HL-60 (cell line): ENCODE data around the gene NDUFV1.

Experiments used
- DNase-seq, 2 experiments: peaks; one replicate each; pipeline ENCODE4 v3.0.0-alpha.2; 2010 to 2020; ENCODE audit warnings: low read depth in 1 of 2, low spot score in 1 of 2
- H3K27ac ChIP-seq: fragments of 250-450 bp; sonication (Bioruptor Pico); replicated peaks from 2 replicates; pipeline ENCODE4 v1.5.1; 2020; ENCODE audit warnings: mild to moderate bottlenecking, moderate library complexity
- H3K27me3 ChIP-seq: fragments of 250-450 bp; sonication (Bioruptor Pico); 2 replicates; pipeline ENCODE4 v1.5.1; 2021; ENCODE audit warnings: mild to moderate bottlenecking, moderate library complexity; ENCODE audit not compliant: insufficient read depth, poor library complexity, severe bottlenecking
- H3K4me3 ChIP-seq: replicated peaks from 2 replicates; pipeline ENCODE4 v1.5.1; 2011; ENCODE audit warnings: mild to moderate bottlenecking, control low read depth, low read length; ENCODE audit not compliant: insufficient read depth
- GABPA ChIP-seq: IDR thresholded peaks from 2 replicates; pipeline ENCODE4 v1.6.1; 2012; ENCODE audit warnings: low read depth
- POLR2AphosphoS5 ChIP-seq: IDR thresholded peaks from 2 replicates; pipeline ENCODE4 v1.6.1; 2012; ENCODE audit warnings: low read depth
- REST ChIP-seq: IDR thresholded peaks from 2 replicates; pipeline ENCODE4 v1.6.1; 2012; ENCODE audit warnings: low read depth; ENCODE audit not compliant: insufficient replicate concordance
- SPI1 ChIP-seq: IDR thresholded peaks from 2 replicates; pipeline ENCODE4 v1.6.1; 2012; ENCODE audit warnings: low read depth, mild to moderate bottlenecking, borderline replicate concordance
- TF ChIP-seq, protein P1 (sequence below): IDR thresholded peaks from one replicate; pipeline ENCODE4 v1.5.1; 2011; ENCODE audit warnings: low read length, control low read depth, inconsistent platforms; ENCODE audit not compliant: insufficient read depth

NDUFV1 gene

GRCh38 chr11:67605231-67606011, 1.3 kb upstream of the NDUFV1 start:
- DNase-seq: no peak
- Histone ChIP-seq H3K27me3 (no peaks in the 10 kb centered on the region), H3K4me3 (no peak overlapping the region), H3K27ac (no peak overlapping the region)
- TF ChIP-seq, protein P1, sequence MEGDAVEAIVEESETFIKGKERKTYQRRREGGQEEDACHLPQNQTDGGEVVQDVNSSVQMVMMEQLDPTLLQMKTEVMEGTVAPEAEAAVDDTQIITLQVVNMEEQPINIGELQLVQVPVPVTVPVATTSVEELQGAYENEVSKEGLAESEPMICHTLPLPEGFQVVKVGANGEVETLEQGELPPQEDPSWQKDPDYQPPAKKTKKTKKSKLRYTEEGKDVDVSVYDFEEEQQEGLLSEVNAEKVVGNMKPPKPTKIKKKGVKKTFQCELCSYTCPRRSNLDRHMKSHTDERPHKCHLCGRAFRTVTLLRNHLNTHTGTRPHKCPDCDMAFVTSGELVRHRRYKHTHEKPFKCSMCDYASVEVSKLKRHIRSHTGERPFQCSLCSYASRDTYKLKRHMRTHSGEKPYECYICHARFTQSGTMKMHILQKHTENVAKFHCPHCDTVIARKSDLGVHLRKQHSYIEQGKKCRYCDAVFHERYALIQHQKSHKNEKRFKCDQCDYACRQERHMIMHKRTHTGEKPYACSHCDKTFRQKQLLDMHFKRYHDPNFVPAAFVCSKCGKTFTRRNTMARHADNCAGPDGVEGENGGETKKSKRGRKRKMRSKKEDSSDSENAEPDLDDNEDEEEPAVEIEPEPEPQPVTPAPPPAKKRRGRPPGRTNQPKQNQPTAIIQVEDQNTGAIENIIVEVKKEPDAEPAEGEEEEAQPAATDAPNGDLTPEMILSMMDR: no peak
- no peak for TF ChIP-seq SPI1
- TF ChIP-seq REST: no peak
- TF ChIP-seq POLR2AphosphoS5: no peak
- no peak for TF ChIP-seq GABPA

DNA sequence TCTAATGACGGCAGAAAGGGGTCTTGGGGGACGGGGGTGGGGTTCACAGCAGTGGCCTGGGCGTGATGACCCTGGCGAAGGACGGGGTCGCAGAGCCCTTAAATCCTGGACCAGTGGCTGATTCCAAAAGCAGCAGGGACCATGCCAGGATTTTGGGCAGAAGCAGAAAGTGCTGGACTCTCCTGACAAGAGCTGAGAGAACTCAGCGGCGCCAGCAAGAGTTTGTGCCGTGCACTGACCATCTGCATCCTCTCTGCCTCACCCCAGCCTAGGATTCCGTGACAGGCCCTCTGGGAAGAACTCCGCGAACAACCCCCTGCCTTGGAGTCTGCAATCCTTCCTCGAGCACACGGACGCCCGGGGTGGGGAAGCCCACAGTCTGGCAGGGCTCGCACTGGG, 644 bp upstream of the NDUFV1 start:
- Histone ChIP-seq H3K27me3 (no peaks in the 10 kb centered on the region), H3K27ac (peak overlapping the region; percentile 76), H3K4me3 (peak overlapping the region; percentile 97)
- TF ChIP-seq SPI1 (no peak), REST (no peak), GABPA (no peak), POLR2AphosphoS5 (no peak)
- TF ChIP-seq, protein P1: no peak
- DNase-seq: no peak

- no peak for DNase-seq
- no peaks in the 10 kb centered on the region for H3K27me3 ChIP-seq
- H3K27ac ChIP-seq: peak overlapping the region; percentile 76
- peak overlapping the region; percentile 97 for H3K4me3 ChIP-seq
- TF ChIP-seq REST: no peak
- no peak for TF ChIP-seq GABPA
- TF ChIP-seq SPI1: no peak
- TF ChIP-seq, protein P1: no peak
Measured at GRCh38 chr11:67607507-67607906, 771 bp downstream of the NDUFV1 start.
